Heart right ventricle (tissue), 16 donors: ENCODE measurements around the gene IMMP2L. TPM values are rescaled to one million over a fixed set of nuclear protein-coding genes. Genes with fewer than 3 reads are reported as not detected.

ENCODE experiments used
- ATAC-seq, 8 donors: fragments of 200-7000 bp; cut with Tn5 transposase; one replicate each; pipeline ENCODE4 v1.9.1; 2020; ENCODE audit warnings: mild to moderate bottlenecking in 8 of 8, moderate library complexity in 8 of 8, moderate number of reproducible peaks in 1 of 8
- DNase-seq, 2 donors: peaks; one replicate each; pipeline ENCODE4 v3.0.0-alpha.2; 2020
- H3K27ac ChIP-seq, 10 donors: fragments of 200-600 bp; sonication (generic) in 2 of 10; one replicate each; pipeline versions ENCODE4 v1.5.0 to v1.8.0; 2020 to 2022; ENCODE audit warnings: mild to moderate bottlenecking in 3 of 10
- H3K27me3 ChIP-seq, 7 donors: fragments of 200-600 bp; one replicate each; pipeline ENCODE4 v1.8.0; 2021 to 2022; ENCODE audit warnings: mild to moderate bottlenecking in 2 of 7
- H3K36me3 ChIP-seq, 9 donors: fragments of 200-600 bp; sonication (generic) in 1 of 9; one replicate each; pipeline versions ENCODE4 v1.5.0 to v1.8.0; 2020 to 2022; ENCODE audit warnings: mild to moderate bottlenecking in 2 of 9
- H3K4me1 ChIP-seq, 9 donors: fragments of 200-600 bp; sonication (generic) in 1 of 9; one replicate each; pipeline versions ENCODE4 v1.5.0 to v1.8.0; 2020 to 2022; ENCODE audit warnings: mild to moderate bottlenecking in 4 of 9
- H3K4me3 ChIP-seq, 10 donors: fragments of 200-600 bp; sonication (generic) in 2 of 10; one replicate each; pipeline versions ENCODE4 v1.5.0 to v1.8.0; 2020 to 2022; ENCODE audit warnings: mild to moderate bottlenecking in 7 of 10, moderate library complexity in 2 of 10
- H3K9me3 ChIP-seq, 11 donors: fragments of 200-600 bp in 10 of 11; sonication (generic) in 2 of 11; one replicate each; pipeline versions ENCODE4 v1.5.0 to v1.8.0; 2013 to 2022; ENCODE audit warnings: mild to moderate bottlenecking in 2 of 11, control low read depth in 1 of 11, moderate library complexity in 1 of 11
- CTCF ChIP-seq, 9 donors: fragments of 200-600 bp; sonication (generic) in 2 of 9; IDR thresholded peaks; one replicate each; pipeline versions ENCODE4 v1.5.0 to v1.8.0; 2021 to 2022; ENCODE audit warnings: antibody characterized with exemption in 9 of 9, mild to moderate bottlenecking in 5 of 9, moderate library complexity in 1 of 9
- WGBS, 2 donors: extraction: QIAGEN DNeasy Blood & Tissue Kit; methylation state at CpG; one replicate each; pipeline ENCODE4 v1.1.7; 2013; ENCODE audit warnings: inconsistent platforms in 1 of 2; 5-methylcytosine and 5-hydroxymethylcytosine counted together
- intact Hi-C, 10 donors: fragments of 100-400 bp; cut with DNase I; formaldehyde crosslinking; loops; one replicate each; pipeline versions ENCODE4 v1.11.1 to v1.14.2; 2022
- polyA plus RNA-seq, 2 donors: library from polyadenylated mRNA; stranded (reverse); fragments of 200-250 nt; gene quantifications; one replicate each; pipeline ENCODE4 v1.2.3, GENCODE V29; 2013
- total RNA-seq, 10 donors: library from RNA; stranded (reverse); fragmentation: NEBNext Ultra II Directional in 3 of 10; extraction: Animal tissue kit (Norgen Biotek cat#: 25700) in 3 of 10; gene quantifications; one replicate each; pipeline versions ENCODE4 v1.2.1 to v1.2.4, GENCODE V29; 2021 to 2023
- donor health status: Arrhythmogenic right ventricular cardiomyopathy.
- donor health status: ischemic (EF 13 %, LVEDD 7.1; RV severe dilation, severe dysfunction).
- donor health status: healthy with polysubstance abuse.
- donor health status: DM: no; HTN: yes; CAD: no.
- donor health status: DM: no; HTN: no; CAD: no.
- donor health status: ischemic (EF 25% LVEDD 6.9; RV normal size, moderate dysfunction).
- donor health status: ischemic (EF 25% LVEDD 5.7; RV mildly dilated, moderate dysfunction).
- donor health status: healthy.
- donor health status: DM: yes; HTN: yes; CAD: no.
- donor health status: Ischemic cardiomyopathy.
- donor health status: ischemic (EF 35%, LVEDD 5.7; RV mildly dilated, moderate dysfunction).
- donor health status: nonischemic (EF 11% LVEDD 7.7; RV severe dilation, severe dysfunction).
- donor health status: DM: yes; HTN: yes; CAD: no.
- donor health status: PGD.
- donor health status: ischemic (EF 29% LVEDD 5.4; RV normal size, mild dysfunction).
- donor health status: nonischemic (EF 23%, LVEDD 6.1; RV moderate dilation, normal function).

Gene IMMP2L
- total and polyA plus RNA-seq, 12 donors, result 4.3 to 20.8 (median 17.3) TPM

GRCh38 chr7:110676785-110677184, 885.5 kb downstream of the IMMP2L start:
- no peaks in the 10 kb centered on the region for H3K36me3 ChIP-seq
- no peak overlapping the region for H3K27ac ChIP-seq
- no peak for ATAC-seq

GRCh38 chr7:110675383-110676103, 886.7 kb downstream of the IMMP2L start:
- TF ChIP-seq CTCF (IDR thresholded peaks at IDR 0.05), result no peak
- DNase-seq (no peak), ATAC-seq (no peak)
- Histone ChIP-seq H3K4me3 (no peak overlapping the region), H3K36me3 (no peaks in the 10 kb centered on the region), H3K9me3 (peaks cover 0 to 33% (median 7%) of the 10 kb centered on the region in 11 donors), H3K27ac (no peak overlapping the region), H3K27me3 (no peaks in the 10 kb centered on the region), H3K4me1 (no peaks in the 10 kb centered on the region)
- intact Hi-C loops, result no loop called here
- 88 to 92% methylated on average over 4 of the region's 4 CpGs for WGBS, 2 donors

More at GRCh38 chr7:110676785-110677184, 885.5 kb downstream of the IMMP2L start:
- no peak for TF ChIP-seq CTCF (IDR thresholded peaks at IDR 0.05)
- Histone ChIP-seq H3K9me3 (peaks cover 0 to 33% (median 7%) of the 10 kb centered on the region in 11 donors), H3K27me3 (no peaks in the 10 kb centered on the region), H3K4me1 (no peaks in the 10 kb centered on the region), H3K4me3 (no peak overlapping the region)
- intact Hi-C loops, result no loop called here
- WGBS, 2 donors, result 90 to 92% methylated on average over 2 of the region's 2 CpGs
- no peak for DNase-seq

- ATAC-seq (no peak), DNase-seq (no peak)
- Histone ChIP-seq H3K4me3 (no peak overlapping the region), H3K27ac (no peak overlapping the region), H3K27me3 (no peaks in the 10 kb centered on the region), H3K36me3 (no peaks in the 10 kb centered on the region), H3K9me3 (peaks cover 0 to 33% (median 7%) of the 10 kb centered on the region in 11 donors), H3K4me1 (no peaks in the 10 kb centered on the region)
- TF ChIP-seq CTCF (IDR thresholded peaks at IDR 0.05), result no peak
- intact Hi-C loops, result no loop called here
- 32 to 91% methylated on average over 1 of the region's 1 CpG for WGBS, 2 donors
Observed at GRCh38 chr7:110673148-110673547, 889.1 kb downstream of the IMMP2L start.

- intact Hi-C loops, result no loop called here
- Histone ChIP-seq H3K4me1 (peaks cover 0 to 3% (median 0%) of the 10 kb centered on the region in 9 donors), H3K27ac (no peak overlapping the region)
Observed at GRCh38 chr7:110669410-110669809, 892.9 kb downstream of the IMMP2L start.

More at GRCh38 chr7:110669410-110669809, 892.9 kb downstream of the IMMP2L start:
- Histone ChIP-seq H3K9me3 (peaks cover 0 to 33% (median 7%) of the 10 kb centered on the region in 11 donors), H3K36me3 (no peaks in the 10 kb centered on the region), H3K4me3 (no peak overlapping the region), H3K27me3 (no peaks in the 10 kb centered on the region)
- 94 to 96% methylated on average over 5 of the region's 5 CpGs for WGBS, 2 donors
- TF ChIP-seq CTCF (IDR thresholded peaks at IDR 0.05), result no peak
- ATAC-seq, result no peak
- DNase-seq, result no peak
